NCI-H1092 treated with DMSO at 0.1 percent for 48 hours (cell line): ENCODE data around the gene TTN.

Experiments used
- DNase-seq: peaks from one replicate; lab custom pipeline; 2025; lab: John Stamatoyannopoulos, UW

The TTN gene

GRCh38 chr2:178484245-178485041 is 322.8 kb downstream of the TTN start:
- DNase-seq: peak; percentile 29

- no peak for DNase-seq
These were observed 324.8 kb downstream of the TTN start for GRCh38 chr2:178482437-178482836.

GRCh38 chr2:178480227-178481181 is 326.7 kb downstream of the TTN start, which contains the start of gene PLEKHA3:
PLEKHA3 (plus strand) TSS chr2:178480457; CDS start chr2:178480870, 413 bp downstream.
- DNase-seq: peak; percentile 76

- DNase-seq: no peak
These were observed 327.4 kb downstream of the TTN start for GRCh38 chr2:178479758-178480226.

DNA sequence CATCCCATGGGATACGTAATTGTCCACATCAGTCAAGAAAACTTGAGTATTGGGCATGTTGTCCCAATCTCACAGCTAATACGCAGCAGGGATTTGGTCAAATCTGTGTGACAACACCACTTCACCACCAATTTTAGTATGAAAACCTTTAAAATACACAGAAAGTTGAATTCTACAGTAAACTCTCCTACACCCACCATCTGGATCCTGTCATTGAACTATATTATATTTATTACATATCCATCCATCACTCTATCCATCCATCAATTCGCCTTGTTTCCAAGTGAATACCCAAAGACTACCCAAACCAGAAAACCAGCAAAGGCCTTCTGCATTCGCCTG is 328.0 kb downstream of the TTN start:
- DNase-seq: no peak

- peak; percentile 80 for DNase-seq
These were observed 328.6 kb downstream of the TTN start, which contains the start of gene FKBP7 for GRCh38 chr2:178478439-178479274. FKBP7 (minus strand) TSS chr2:178478600; CDS start chr2:178478499, 101 bp downstream.

GRCh38 chr2:178478130-178478438 is 329.1 kb downstream of the TTN start:
- DNase-seq: no peak

DNA sequence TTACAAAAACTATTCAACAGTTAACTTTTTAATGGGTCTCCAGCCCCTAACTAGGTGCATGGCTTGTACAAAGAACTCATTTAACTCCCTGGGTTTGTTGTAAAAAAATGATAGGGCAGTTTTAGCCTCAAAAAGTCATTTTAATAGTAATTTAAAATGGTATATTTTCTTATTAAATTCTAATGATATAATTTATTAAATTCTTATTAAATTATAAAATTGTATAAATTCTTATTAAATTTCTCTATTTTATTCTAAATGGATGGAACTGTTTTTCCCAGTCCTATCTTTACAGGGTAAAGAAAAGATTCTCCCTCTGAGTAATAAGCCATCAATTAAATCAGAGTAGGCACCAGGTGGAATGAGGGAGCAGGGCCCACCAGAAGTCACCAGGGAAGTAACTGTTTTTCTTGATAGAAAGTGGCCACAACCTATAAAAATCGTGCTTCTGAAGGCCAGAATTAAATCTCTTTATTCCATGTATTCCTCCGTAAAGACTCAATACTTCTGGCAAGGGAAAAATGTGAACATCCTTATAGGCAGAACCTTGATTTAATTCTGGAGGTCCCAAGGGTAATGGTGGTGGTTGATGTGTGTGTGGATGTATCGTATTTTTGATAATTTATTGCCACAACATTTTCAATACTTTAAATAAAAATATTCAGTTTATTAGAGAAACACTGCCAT is 329.6 kb downstream of the TTN start:
- peak; percentile 11 for DNase-seq

GRCh38 chr2:178476477-178476876 is 330.7 kb downstream of the TTN start:
- DNase-seq: no peak
